Thoracic aorta endothelial cell (primary cell): Measurements from ENCODE around the gene MXRA7. TPM values are rescaled to one million over a fixed set of nuclear protein-coding genes. Genes with fewer than 3 reads are reported as not detected.

Experiments
- small RNA-seq: library from RNA; depleted of rRNA; stranded (forward); fragments of <200 nt; gene quantifications from one replicate; pipeline ENCODE3, GENCODE V24; 2012
- total RNA-seq: library from RNA; depleted of rRNA; stranded (reverse); fragments of >200 nt; gene quantifications from 2 replicates; pipeline ENCODE4 v1.2.3, GENCODE V29; 2012

Gene MXRA7, protein sequence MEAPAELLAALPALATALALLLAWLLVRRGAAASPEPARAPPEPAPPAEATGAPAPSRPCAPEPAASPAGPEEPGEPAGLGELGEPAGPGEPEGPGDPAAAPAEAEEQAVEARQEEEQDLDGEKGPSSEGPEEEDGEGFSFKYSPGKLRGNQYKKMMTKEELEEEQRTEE
- total RNA-seq = 88.2 and 90.5 TPM in 2 replicates

DNA sequence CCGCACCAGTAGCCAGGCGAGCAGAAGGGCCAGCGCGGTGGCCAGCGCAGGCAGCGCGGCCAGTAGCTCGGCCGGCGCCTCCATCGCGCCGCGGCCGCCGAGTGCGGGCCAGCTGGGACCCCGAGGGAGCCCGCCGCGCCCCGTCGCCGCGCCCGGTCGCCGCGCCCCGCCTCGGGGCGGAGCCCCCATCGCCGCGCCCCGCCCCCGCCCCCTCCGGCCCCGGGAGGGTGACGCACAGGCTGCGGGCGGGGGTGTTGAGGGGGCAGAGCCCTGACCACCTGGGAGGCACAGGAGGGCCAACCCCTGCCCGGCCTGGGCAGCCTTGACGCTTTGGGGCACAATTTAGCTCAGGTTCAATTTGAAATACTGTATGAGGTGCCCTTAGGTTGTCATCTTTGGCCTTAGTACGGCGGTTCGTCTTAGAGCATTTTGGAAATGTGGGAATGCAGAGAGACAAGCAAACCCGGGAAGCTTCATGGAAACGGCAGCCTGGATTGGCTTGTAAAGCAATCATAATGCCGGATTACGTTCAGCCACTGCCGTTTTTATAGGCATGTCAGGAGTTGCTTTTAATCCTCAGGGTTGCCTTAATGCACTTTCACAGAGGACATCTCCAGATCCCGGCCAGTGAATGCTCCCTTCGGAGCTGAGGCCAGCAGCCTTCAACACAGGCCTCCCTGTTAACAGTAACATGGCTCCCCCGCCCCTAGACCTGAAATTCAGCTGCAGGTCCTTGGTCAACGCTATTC is at the start of gene MXRA7:
Gene MXRA7 (minus strand): TSS at position 103 of the 749 bp plus-strand sequence. CDS start 19 bp downstream, at position 84.

DNA sequence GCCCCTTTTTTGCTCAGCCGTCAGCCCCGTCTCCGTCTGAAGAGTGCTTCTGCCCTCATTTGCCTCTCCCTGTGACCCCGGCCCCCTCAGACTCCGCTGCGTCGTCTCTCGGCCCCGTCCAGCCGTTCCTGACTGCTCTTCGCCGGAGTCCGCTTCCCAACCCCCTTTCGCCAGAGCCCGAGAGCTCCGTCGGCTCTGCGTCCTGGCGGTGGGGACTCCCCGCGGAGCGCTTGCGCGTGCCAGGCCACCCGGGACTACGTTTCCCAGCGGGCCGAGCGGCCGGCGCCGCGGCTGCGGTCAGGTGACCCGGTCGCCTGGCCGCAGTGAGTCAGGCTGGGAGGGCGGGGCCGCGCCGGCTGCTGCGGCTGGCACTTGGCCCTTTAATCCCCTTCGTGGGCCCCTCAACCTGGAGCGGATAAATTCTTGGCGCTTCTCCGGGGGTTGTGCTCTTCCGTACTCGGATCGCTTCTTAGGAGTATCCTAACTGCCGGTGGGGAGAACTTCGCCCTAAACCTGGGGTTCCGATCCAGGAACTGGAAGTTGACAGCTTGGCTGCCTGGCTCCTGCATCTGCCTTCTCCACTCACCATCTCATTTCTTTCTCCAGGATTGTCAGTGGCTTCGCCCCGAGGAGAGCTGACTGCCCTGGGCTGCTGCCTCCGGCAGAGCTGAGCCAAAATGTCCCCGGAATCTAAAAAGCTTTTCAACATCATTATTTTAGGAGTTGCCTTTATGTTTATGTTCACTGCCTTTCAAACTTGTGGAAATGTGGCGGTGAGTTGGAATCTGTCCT is 27.1 kb upstream of the MXRA7 start, which contains the start of gene MFSD11:
Gene MFSD11 (plus strand): TSS at position 444 of the 792 bp plus-strand sequence. CDS start 234 bp downstream, at position 678.

DNA sequence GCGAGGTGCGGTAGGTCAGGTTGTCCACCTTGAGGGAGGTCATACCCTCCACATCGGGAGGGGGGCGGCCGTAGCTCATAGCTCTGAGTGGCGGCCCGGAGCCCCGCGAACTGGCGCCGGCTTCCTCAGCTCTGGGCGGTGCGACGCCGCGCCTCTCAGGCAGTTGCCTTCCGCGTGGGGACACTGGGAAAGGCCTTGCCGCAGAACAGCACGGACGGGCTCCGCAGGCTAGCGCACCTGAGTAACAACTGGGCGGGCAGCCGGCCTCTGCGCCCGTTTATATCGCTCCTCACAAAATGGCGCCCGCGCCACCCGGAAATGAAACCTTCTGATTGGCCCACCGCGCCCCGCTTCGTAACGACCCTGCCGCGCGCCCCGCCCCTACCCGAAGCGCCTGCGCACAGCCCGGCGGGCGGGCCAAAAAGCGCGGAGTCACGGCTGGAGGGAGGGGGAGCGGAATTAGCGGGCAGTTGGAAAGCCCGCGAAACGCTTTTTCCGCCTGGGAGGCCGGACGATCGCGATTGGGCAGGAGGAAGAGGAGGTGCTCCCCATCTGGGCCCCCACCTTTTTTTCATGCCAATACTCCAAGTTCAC is 26.4 kb upstream of the MXRA7 start, which contains the start of gene SRSF2:
Gene SRSF2 (minus strand): TSS at position 250 of the 594 bp plus-strand sequence. CDS start 171 bp downstream, at position 79.

GRCh38 chr17:76726776-76727718 is 16.3 kb upstream of the MXRA7 start, which contains the start of gene METTL23:
Gene METTL23, plus strand, starts transcription at chr17:76726839. Its CDS starts 2,872 bp downstream, at chr17:76729711.

DNA sequence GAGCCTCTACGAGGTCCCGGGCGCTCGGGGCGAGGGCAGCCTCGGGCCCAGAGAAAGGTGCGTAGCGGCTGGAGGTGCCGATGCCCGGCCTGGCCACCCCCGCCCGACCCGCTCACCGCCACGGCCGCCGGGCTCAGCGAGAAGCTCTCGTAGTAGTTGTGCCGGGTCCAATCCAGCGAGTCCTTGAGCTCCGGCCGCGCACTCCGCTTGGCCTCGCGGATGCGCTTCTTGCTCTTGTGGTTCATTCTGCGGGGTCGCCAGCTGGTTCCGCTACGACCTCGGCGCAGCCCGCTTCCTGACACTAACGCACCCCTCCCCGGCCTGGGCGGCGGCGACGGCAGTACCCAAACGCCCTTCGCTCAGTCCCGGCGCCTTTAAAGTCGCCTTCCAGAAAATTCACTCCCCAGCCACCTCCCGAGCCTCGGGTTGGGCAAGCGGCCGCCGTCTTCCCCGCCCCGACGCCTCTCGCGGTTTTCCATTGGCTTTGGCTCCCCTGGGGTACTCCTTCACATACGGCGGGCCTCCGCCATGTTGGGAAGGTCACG is 15.5 kb upstream of the MXRA7 start, which contains the start of gene JMJD6:
Gene JMJD6 (minus strand): TSS at position 376 of the 545 bp plus-strand sequence. CDS start 131 bp downstream, at position 245.

GRCh38 chr17:76643553-76644148 is 67.1 kb downstream of the MXRA7 start, which contains the start of gene ST6GALNAC1:
Gene ST6GALNAC1, minus strand, starts transcription at chr17:76643757. Its CDS starts 119 bp downstream, at chr17:76643638.

Small RNAs within 50 kb of the gene (small RNA-seq; reads per million reads assigned to genes)
- gene AC005837.3 = not detected
- not detected for gene RF02271
- gene RNU6-227P = not detected
- gene RNU6-97P = not detected
- 0.28 reads per million for gene RNY4P36

Other genes with a start within 250 kb of the MXRA7 start
- not detected in 2 replicates for gene AANAT, start 243.4 kb downstream of the MXRA7 start, total RNA-seq
- gene RHBDF2, start 209.5 kb downstream of the MXRA7 start, total RNA-seq = 23.0 and 26.4 TPM in 2 replicates
- gene CYGB, start 173.3 kb downstream of the MXRA7 start, total RNA-seq = 0.29 and 0.66 TPM in 2 replicates
- gene PRCD, start 170.9 kb downstream of the MXRA7 start, total RNA-seq = 0.27 and 0.65 TPM in 2 replicates
- gene ST6GALNAC2, start 125.1 kb downstream of the MXRA7 start, total RNA-seq = 0.22 and 0.27 TPM in 2 replicates
- not detected in 2 replicates for gene ST6GALNAC1, start 67.2 kb downstream of the MXRA7 start, total RNA-seq
- 21.5 and 21.8 TPM in 2 replicates for gene JMJD6, start 15.6 kb upstream of the MXRA7 start, total RNA-seq
- 21.3 and 25.4 TPM in 2 replicates for gene METTL23, start 15.9 kb upstream of the MXRA7 start, total RNA-seq
- 302 and 338 TPM in 2 replicates for gene SRSF2, start 26.4 kb upstream of the MXRA7 start, total RNA-seq
- gene MFSD11, start 27.2 kb upstream of the MXRA7 start, total RNA-seq = 33.5 and 34.0 TPM in 2 replicates
- 1.4 and 1.6 TPM in 2 replicates for gene MGAT5B, start 157.4 kb upstream of the MXRA7 start, total RNA-seq